NCI-H69 (cell line): ENCODE measurements around the gene ZNF597.
A peak's percentile ranks its signal among the peaks of the same experiment; 100 is the strongest.
"Not testable (repeated sequence)": the region's sequence is repeated elsewhere in the genome, so short reads cannot be mapped to it uniquely, and the experiment has no call there.

Experiments
- DNase-seq: peaks from one replicate; lab custom pipeline; 2025; lab: John Stamatoyannopoulos, UW

The ZNF597 gene

DNA sequence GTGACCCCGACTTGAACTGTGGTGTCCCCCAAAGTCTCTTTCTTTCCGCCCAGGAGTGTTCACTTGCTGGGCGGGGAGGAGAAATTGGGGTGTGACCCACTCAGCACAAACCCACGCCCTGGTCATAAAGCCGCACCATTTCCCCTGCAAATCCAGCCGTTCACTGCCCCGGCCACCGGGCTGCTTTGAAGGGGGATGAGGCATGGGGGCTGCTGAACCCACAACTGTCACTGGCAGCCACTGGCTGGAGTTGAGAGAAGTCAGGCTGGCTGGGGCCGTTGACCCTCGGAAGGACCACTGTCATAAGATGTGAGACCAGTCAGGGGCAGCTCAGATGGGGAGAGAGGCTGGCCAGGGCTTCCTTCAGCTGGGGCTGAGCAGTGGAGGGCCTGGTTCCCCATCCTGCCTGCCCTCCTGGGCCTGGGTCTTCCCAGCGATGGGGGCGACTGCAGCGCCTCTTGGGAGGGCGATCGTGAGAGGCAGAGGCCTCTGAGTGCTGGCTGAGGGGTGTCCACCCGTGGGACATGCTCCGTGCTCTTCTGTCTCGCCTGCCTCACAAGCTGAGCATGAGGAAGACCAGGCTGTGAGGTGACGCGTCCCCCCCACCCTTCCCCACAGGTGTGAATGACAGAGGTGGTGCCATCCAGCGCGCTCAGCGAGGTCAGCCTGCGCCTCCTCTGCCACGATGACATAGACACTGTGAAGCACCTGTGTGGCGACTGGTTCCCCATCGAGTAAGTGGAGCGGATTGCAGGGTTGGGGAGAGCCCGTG is 32.5 kb upstream of the ZNF597 start:
- DNase-seq = no peak

DNA sequence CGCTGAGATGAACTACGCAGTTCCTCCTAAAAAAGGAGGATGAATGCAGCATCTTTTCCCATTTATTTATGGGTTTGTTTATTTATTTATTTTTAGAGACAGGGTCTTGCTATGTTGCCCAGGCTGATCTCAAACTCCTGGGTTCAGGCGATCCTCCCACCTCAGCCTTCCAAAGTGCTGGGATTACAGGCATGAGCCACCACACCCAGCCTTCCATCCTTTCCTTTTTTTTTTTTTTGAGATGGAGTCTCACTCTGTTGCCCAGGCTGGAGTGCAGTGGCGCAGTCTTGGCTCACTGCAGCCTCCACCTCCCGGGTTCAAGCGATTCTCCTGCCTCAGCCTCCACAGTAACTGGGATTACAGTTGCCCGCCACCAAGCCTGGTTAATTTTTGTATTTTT is 31.6 kb upstream of the ZNF597 start:
- DNase-seq = not testable (repeated sequence)

DNA sequence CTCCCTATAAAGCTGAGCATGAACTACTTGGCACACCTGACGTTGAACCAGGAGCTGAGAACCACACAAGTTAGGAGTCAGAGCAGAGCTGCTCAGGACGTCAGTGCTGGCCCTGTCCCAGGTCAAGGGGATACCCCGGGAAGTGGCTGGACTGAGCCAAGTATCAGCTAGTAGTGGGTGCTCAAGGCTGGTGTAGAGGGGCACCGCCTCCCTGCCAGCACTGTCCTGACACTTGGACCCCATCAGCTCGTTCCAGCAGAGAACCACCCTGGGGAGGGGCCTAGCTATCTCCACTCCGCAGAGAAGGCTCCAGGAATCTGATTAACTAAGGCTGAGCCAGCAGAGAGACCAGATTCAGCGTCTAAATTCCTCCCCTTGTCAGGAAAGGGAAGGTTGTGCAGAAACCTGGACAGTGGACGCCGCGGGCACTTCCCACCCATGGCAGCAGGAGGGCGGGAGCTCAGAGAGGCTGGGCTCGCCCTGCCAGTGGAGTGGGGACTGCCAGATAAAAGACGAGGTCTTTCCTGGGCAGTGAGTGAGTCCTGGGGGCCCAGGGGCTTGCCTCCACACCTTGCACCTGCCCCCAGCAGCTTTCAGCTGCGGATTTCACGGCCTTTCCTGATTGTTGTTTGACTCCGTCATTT is 31.0 kb upstream of the ZNF597 start:
- no peak for DNase-seq

DNA sequence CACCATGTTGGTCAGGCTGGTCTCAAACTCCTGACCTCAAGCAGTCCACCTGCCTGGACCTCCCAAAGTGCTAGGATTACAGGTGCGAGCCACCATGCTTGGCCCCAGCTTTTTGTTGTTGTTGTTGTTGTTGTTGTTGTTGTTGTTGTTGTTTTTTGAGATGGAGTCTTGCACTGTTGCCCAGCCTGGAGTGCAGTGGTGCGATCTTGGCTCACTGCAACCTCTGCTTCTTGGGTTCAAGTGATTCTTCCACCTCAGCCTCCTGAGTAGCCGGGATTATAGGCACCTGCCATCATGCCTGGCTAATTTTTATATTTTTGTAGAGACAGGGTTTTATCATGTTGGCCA is 30.3 kb upstream of the ZNF597 start:
- not testable (repeated sequence) for DNase-seq

DNA sequence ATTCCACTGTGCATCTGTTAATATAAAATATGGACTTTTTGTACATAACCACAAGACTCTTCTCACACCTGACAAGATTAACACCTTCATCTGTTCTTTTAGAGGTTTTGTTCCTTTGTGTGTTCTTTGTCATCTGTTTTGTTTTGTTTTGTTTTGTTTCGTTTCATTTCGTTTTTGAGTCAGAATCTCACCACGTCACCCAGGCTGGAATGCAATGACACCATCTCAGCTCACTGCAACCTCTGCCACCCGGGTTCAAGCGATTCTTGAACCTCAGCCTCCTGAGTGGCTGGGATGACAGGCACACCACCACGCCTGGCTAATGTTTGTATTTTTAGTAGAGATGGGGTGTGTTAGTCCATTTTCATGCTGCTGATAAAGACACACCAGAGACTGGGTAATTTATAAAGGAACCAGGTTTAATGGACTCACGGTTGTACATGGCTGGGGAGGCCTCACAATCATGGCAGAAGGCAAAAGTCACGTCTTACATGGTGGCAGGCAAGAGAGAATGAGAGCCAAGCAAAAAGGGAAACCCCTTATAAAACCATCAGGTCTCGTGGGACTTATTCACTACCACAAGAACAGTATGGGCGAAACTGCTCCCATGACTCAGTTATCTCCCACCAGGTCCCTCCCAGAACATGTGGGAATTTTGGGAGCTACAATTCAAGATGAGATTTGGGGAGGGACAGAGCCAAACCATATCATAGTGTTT is 29.7 kb upstream of the ZNF597 start:
- no peak for DNase-seq

DNA sequence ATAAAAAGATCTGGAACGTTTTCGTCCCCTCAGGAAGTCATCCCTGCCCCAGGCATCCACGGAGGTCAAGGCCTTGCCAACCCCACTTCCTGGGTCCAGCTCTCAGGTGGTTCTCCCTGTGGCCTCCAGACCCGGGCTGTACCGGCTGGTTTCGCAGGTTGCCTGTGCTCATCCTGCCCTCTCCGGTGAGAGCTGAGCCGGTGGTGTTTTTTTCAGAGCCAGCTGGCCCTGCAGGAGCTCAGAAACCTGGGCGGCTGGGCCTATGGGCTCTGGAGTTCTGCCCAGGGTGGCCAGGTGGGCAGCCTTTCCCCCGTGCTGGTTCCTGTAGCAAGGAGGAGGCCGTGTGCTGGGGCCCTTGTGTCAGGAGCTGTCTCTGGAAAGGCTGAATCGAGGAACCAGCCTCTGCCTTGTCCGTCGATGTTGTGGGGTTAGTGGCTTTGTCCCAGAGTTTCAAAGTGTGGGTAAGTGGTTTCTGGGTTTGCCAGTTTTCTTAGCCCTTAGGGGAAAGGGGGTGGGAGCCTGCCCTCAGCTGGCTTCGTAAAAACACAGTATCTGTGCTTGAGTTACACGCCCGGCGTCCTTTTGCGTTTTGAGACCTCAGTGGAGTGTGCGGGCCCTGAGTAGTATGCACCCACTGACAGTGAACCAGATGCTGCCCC is 28.3 kb upstream of the ZNF597 start:
- DNase-seq = no peak

DNA sequence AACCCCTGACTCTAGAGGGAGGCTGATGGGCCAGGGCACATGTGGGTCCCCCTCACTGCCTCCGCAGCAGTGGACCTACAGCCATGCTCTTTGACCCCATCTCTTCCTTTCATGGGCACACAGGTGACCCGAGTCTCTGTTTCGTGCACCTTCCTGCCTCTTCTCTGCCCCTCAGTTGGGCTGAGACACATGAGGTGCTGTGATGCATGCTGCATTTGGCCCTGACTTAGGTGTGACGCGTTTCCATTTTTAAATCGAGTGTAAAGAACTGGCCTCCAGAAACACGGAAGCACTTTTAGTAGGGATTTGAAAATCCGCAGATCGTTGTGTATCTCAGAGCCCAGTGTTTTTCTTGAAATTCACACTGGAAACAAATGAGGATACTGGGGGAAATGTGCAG is 27.4 kb upstream of the ZNF597 start:
- no peak for DNase-seq

DNA sequence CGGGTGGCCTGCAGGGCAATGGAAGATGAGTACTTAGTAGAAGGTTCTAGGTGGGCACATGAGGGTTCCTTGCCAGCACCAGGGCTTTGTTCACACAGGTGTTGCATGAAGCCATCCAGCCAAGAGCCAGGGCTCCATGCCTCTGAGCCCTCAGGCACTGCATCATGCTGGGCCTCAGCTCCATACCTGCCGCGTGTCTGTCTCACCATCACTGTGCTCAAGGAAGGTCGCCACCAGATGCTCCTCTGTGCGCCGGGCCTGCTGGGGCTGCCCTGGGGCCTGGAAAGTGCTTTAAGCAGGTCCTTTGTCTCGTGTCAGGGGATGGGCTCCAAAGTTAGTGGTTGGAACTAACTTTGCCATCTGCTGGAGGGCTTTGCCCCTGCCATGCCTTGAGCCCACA is 26.4 kb upstream of the ZNF597 start:
- DNase-seq = peak; percentile 25

DNA sequence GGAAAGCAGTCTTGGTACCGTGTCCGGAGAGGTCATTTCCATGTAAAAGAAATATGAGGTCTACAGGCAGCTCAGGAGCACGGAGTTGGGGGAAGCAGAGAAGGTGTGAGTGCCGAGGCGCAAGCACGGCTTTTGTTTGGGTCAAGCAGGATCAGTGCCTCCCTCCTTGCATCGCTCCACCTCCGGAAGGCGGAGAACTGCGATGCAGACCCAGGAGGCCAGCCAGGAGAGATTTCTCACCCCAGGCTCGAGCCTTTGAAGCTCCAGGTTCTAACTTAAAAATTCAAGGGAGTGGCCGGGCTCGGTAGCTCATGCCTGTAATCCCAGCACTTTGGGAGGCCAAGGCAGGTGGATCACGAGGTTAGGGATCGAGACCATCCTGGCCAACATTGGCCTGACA is 25.2 kb upstream of the ZNF597 start:
- no peak for DNase-seq

DNA sequence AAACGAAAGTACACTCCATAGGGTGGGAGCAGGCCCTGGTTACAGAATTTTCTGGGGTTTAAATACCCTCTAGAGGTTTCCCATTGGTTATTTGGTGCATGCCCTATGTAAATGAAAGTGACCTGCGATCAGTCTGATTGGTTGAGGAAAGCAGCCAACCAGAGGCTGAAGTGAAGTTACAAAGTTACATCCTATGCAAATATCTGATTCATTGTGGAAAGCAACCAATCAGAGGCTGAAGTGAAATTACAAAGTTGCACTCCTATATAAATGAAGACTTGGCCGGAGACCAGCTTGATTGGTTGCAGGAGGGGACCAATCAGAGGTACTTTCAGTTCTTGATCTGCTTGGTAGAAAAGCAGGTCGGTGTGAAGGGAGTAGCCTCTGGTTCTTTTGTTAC is 24.6 kb upstream of the ZNF597 start:
- DNase-seq = no peak

DNA sequence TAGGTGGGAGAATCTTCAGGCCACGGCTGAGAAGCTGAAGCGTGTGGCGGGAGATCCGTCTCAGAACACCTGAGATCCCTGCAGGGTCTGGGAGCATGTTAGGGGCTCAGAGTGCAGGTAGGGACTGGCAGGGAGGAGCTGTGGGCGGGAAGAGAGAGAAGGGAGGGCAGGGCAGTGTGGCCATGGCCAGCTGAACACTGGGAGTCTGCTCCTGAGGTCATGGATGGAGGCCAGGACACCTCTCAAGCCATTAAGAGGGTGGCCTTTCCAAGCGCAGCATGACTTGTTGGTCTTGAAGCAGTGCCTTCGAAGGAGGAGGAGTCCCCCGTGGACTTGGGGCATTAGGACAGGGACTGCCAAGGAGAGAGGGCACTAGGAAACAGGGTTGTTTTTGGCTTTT is 23.9 kb upstream of the ZNF597 start:
- DNase-seq = no peak

DNA sequence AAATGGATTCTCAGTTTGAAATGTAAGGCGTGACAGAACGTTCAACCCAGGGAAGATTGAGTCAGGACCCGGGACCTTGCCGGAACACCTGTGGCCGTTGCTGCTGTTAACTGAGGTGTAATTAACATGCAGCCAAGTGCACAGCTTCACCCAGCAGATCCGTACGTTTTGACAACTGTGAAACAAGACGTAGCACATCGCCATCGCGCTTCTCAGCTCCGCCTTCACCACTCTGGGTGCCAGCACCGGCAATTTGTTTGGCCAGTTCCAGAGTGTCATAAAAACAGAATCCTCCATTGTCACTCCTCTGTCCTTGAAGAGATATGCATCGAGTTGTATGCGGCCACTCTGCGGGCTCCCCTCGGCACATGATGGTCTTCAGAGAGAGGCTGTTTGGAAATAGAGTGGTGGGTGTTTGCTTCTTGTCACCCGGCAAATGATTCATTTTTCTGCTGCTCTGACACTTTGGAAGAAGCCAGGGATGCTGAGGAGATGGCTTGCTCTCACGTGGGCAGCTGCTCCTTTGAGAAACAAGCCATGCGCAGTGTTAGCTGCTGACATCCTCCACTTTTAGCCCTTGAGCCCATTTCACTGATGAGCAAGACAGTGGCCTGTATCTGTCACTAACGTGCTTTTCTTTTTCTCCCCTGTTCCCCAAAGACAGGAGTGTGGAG is 22.7 kb upstream of the ZNF597 start:
- DNase-seq = no peak

DNA sequence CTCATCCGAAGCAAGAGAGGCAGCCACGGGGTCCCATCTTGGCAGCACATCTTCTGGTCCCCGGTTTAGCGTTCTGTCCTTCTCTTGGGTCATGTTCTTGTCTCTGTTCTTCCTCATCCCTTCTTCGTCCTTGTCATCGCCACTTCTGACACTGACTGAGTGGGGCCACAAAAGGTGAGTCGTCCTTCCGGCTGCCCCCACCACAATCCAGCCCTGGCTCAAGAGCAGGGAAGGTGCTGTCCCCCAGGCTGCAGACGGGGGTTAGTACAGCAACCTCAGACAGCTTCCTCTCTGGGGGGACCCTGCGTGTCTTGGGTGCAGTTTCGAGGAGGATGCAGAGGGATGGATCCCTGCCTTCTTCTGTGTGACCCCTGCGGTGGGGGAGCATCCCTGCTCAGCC is 22.0 kb upstream of the ZNF597 start:
- DNase-seq = no peak

DNA sequence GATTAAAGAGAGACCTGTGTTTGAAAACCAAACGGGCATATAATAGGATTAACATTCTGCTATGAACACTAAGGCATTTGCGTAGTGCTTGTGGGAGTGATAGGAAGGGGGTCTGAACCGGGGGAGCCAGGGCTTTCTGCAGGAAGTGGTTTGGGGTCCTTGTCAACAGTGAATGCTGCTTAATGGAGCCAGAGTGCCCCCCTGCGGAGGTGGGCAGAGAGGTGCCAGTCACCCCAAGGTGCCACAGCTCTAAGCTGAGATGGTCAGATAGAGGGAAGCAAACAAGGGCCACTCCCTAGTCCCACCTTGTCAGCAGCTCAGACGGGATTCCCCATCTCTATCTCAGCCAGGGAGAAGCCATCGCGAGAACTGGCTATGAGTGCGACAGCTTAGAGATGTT is 17.8 kb upstream of the ZNF597 start:
- no peak for DNase-seq

DNA sequence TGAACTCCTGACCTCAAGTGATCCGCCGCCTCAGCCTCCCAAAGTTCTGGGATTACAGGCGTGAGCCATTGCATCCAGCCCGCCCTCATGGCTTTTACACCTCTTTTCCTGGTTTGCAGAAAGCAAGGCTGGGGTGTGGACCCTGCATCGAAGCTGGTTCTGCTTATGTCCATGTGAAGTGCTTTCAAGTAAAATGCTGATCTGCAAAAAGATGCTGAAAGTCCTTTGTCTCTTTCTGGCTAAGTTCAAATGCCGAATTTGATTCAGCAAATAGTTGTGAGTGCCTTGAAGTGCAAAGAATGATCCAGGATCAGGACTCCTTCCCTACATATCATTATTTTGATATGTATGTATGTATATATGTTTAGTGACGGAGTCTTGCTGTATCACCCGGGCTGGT is 17.3 kb upstream of the ZNF597 start:
- no peak for DNase-seq

DNA sequence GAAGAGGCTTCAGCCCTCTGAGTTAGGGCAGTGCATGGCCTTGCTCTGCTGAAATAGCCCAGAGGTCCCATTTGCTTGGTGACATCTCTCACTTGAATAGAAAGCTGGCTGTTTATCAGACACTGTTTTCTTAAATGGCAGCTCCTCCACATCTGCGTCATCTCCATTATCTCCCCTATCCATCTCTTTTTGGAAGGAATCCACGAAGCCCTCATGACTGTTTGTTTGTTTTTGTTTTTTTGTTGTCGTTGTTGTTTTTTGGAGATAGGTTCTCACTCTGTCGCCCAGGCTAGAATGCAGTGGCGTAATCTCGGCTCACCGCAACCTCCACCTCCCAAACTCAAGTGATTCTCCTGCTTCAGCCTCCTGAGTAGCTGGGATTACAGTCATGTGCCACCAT is 16.8 kb upstream of the ZNF597 start:
- no peak for DNase-seq

DNA sequence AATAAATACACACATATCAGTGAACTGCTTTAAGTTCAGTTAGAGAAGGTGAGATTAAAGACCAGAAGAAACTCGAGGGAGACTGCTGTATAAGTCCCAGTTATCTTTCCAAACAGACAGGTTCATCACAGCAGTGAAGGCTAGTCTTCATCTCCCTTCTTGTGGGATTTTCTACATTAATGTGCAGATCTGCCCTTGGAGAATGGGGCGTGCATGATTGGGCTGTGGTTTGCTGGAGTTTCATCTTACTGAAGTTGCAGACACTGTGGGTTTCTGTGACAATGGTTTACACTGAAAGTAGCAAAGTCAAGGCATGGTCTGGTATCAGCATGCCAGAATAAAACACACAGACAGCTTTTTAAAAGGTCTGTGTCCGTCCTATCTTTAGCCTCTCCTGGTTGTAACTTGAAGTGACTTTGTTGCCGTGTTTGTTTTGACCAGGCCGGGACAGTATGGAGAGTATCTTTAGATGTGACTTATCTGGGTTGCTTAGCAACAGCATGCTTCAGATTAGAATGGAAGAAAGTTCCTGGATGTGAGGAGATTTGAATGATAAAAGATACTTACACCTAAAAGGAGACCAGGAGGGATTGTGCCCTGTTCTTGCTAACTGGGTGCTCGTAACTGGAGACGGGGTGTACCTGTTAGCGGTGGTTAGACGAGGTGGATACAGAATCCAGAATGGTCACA is 16.2 kb upstream of the ZNF597 start:
- no peak for DNase-seq

DNA sequence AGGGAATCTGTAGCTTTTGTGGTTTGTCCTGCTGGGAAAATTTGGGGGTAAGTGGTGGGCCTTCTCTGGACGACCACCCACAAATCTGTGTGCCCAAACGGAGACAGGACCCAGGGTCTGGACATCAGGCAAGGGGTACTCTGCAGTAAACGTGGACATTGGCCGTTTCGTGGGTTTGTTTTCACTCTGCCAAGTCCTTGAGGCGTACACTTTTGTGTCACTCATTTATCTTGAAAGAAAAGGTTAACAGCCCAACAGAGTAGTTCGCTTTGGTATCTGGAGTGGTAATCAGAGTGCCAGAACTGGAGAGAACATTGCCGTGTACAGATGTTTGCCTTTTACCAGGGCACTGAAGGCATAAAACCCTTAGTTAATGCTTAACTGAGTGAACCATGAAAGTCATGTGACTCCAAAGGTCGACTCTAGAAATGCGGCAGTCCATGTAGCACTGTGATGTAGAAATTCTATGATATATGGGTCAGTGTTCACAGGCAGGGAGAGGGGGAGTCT is 15.6 kb upstream of the ZNF597 start:
- peak; percentile 22 for DNase-seq

DNA sequence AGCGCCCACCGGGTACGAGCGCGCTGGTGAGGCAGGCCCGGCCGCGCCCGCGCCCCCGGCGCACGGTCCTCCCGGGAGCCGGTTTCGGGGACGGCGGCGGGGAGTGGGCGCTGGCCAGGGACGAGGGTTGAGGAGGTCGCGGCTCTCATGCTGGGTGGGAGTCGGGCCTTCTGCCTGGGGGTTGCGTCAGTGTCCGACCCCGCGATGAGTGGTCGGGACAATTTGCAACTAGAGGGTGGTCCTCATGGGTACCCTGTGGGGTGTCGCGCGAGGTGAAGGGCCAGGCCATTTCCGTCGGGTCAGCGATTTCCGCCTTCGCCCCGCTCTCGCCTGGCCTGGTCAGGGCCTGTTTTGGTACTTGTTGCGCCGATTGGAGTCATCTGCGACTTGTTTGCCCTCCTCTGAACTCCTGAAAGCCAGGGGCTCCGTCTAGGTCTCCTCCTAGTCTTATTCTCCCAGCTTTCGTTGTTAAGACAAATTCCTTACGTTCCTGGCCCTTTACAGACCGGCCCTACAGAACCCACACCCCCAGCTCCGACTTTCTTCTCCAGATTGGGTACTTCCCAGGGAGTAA is 15.1 kb upstream of the ZNF597 start:
- peak; percentile 56 for DNase-seq

DNA sequence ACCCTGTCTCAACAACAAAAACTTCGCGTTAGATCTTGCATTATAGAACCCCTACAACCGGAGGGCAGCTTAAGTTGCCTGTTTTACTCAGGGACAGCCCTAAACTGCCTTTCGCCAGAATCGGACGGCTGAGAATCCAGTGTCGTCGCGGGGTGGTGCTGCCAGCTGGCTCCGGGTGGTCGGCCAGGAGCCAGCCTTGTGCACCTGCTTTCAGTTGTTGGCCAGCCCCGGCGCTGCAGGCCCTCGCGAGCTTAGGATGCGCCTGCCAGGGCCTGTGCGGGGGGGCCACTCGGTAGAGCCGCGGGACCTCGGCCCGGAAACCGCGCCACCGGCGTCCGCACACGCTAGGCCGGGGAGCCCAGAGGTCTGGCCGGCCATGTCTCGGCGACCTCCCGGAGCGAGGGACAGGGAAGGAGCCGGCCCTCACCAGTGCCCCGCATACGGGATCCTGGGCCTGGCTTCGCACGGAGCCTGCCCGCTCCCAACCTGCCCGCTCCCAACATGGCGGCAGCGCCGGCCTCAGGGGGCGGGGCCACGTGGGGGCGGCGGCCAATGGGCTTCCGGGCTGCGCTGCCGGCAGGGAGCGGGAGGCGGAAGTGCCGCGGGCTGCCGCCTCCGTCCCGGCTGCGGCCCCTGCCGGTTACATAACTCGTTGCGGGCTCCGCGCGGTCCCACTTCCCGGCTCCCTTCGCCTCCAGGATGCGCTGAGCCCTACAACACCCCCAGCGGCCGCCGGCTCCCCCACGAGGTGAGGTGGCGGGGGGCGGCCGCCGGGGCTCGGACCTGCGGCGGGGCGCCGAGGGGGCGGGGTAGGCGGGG is 14.3 kb upstream of the ZNF597 start:
- peak; percentile 97 for DNase-seq
